ENCODE results near the gene UPK3A.

DNA sequence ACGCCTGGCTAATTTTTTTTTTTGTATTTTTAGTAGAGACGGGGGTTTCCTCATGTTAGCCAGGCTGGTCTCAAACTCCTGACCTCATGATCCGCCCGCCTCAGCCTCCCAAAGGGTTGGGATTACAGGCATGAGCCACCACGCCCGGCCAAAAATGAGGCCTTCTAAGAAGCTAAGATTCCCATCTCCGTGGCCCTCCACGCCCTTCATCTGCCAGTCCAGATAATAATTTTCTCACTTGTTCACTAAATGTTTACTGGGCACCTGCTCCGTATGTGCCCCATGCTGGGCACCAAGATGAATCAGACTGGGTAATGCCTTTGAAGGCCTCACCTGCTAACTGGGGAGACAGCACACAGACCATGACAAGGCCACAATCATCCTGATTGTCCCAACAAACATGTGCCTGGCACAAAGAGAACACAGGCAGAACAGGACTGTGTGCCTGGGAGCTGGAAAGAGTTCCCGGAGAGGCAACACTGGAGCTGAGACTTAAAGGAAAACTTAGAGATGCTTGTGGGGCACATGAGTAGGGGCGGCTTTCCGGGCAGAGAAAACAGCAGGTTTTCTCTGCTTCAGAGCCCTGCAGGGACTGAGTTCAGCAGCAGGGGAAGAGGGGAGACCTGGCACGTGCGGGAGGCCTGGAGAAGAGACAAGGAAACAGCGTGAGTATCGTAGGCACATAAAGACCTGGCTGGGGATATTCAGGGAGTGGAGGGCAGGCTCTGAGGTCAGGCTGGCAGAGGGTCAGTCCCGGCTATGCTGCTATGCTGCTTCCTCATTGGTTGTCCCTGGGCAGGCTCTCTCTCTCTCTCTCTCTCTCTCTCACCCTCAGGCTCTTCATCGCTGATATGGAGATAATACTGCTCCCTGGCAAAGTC is 46.4 kb upstream of the UPK3A start:
- TF ChIP-seq CTCF (IDR thresholded peaks at IDR 0.05; ENCODE audit: insufficient read depth, low read length) (no peak), POLR2AphosphoS5 (IDR thresholded peaks at IDR 0.05; ENCODE audit: low read depth) (no peak), REST (IDR thresholded peaks at IDR 0.05; ENCODE audit: insufficient replicate concordance, low read depth) (no peak), GABPA (IDR thresholded peaks at IDR 0.05; ENCODE audit: low read depth) (no peak), SPI1 (IDR thresholded peaks at IDR 0.05; ENCODE audit: borderline replicate concordance, low read depth) (no peak)
